Endothelial cell of umbilical vein (primary cell): ENCODE results near the gene LRRIQ1. TPM values are rescaled to one million over a fixed set of nuclear protein-coding genes. Genes with fewer than 3 reads are reported as not detected.

Source experiments
- BruUV-seq: library from RNA; stranded (reverse); fragments of 400-500 nt; replicated peaks from 2 replicates; lab custom pipeline; 2021; lab: Mats Ljungman, UMichigan
- CTCF ChIA-PET: fragments of 300-600, 350-600 bp; sonication (Branson Sonifier 250); formaldehyde crosslinking; loops from one replicate; lab custom pipeline; 2021; ENCODE audit warnings: antibody characterized with exemption, inconsistent platforms; lab: Charles Lee
- POLR2A ChIA-PET: fragments of 300-600, 350-600 bp; sonication (Branson Sonifier 250); formaldehyde crosslinking; loops from one replicate; lab custom pipeline; 2021; ENCODE audit warnings: antibody characterized with exemption, inconsistent platforms; lab: Charles Lee
- DNase-seq: peaks from one replicate; pipeline ENCODE4 v3.0.0-alpha.2; 2011; ENCODE audit warnings: low read depth, low spot score
- FAIRE-seq: peaks from 2 replicates; lab custom pipeline; 2011; peaks lifted over from hg19 to GRCh38; lab: Jason Lieb, UNC
- H2AFZ ChIP-seq: 2 replicates; pipeline ENCODE4 v1.6.0; 2012; ENCODE audit warnings: low read depth, low read length, control low read depth, inconsistent platforms
- H3K27ac ChIP-seq: 2 replicates; pipeline ENCODE4 v1.5.1; 2011; ENCODE audit warnings: low read depth, mild to moderate bottlenecking, control low read depth, low read length, moderate library complexity; ENCODE audit not compliant: insufficient read depth
- H3K27me3 ChIP-seq, 2 experiments: 2 replicates each; pipeline versions ENCODE4 v1.6.0 to v1.6.1; 2011; ENCODE audit warnings: low read length in 2 of 2, mixed read lengths in 1 of 2; ENCODE audit not compliant: control insufficient read depth in 2 of 2, insufficient read depth in 2 of 2
- H3K36me3 ChIP-seq, 2 experiments: 2 replicates in 1 of 2; 3 replicates in 1 of 2; pipeline ENCODE4 v1.5.1; 2011; ENCODE audit warnings: low read length in 2 of 2, mild to moderate bottlenecking in 1 of 2, moderate library complexity in 1 of 2; ENCODE audit not compliant: control insufficient read depth in 2 of 2, insufficient read depth in 2 of 2; ENCODE audit errors: extremely low read depth in 1 of 2
- H3K4me1 ChIP-seq: 3 replicates; pipeline ENCODE4 v1.5.1; 2011; ENCODE audit warnings: mild to moderate bottlenecking, low read length; ENCODE audit not compliant: control insufficient read depth, insufficient read depth; ENCODE audit errors: extremely low read depth
- H3K4me2 ChIP-seq: 2 replicates; pipeline ENCODE4 v1.6.1; 2011; ENCODE audit warnings: low read length, control low read depth, mixed read lengths; ENCODE audit not compliant: insufficient read depth
- H3K4me3 ChIP-seq, 3 experiments: fragments of 200-600 bp in 1 of 3; sonication (generic), shearing (Covaris generic) in 1 of 3; replicated peaks in 1 of 3; 2 replicates each; pipeline ENCODE4 v1.5.1; 2011 to 2016; ENCODE audit warnings: control low read depth in 3 of 3, low read length in 3 of 3, mild to moderate bottlenecking in 2 of 3, inconsistent platforms in 1 of 3, low read depth in 1 of 3, moderate library complexity in 1 of 3; ENCODE audit not compliant: insufficient read depth in 1 of 3
- H3K79me2 ChIP-seq: 2 replicates; pipeline ENCODE4 v1.6.0; 2012; ENCODE audit warnings: low read length, inconsistent platforms; ENCODE audit not compliant: control insufficient read depth, insufficient read depth
- H3K9ac ChIP-seq: replicated peaks from 2 replicates; pipeline ENCODE3; 2011; ENCODE audit warnings: low read length, control low read depth; ENCODE audit not compliant: insufficient read depth; ENCODE audit errors: extremely low read depth
- H3K9me1 ChIP-seq: replicated peaks from 3 replicates; pipeline ENCODE4 v1.6.0; 2011; ENCODE audit warnings: mild to moderate bottlenecking, low read length; ENCODE audit not compliant: control insufficient read depth, insufficient read depth; ENCODE audit errors: extremely low read depth
- H3K9me3 ChIP-seq: replicated peaks from 2 replicates; pipeline ENCODE4 v1.5.1; 2012; ENCODE audit warnings: low read length, inconsistent platforms; ENCODE audit not compliant: control insufficient read depth, insufficient read depth
- H4K20me1 ChIP-seq: replicated peaks from 2 replicates; pipeline ENCODE3; 2011; ENCODE audit warnings: mild to moderate bottlenecking, low read length; ENCODE audit not compliant: control insufficient read depth, insufficient read depth; ENCODE audit errors: extremely low read depth
- CTCF ChIP-seq, 2 donors: IDR thresholded peaks; 1 replicate in 1 of 2; 2 replicates in 1 of 2; pipeline ENCODE4 v1.5.1; 2011; ENCODE audit warnings: low read length in 2 of 2, mild to moderate bottlenecking in 2 of 2, moderate library complexity in 2 of 2, control low read depth in 1 of 2, inconsistent platforms in 1 of 2, low read depth in 1 of 2; ENCODE audit not compliant: insufficient read depth in 1 of 2; ENCODE audit errors: extremely low read depth in 1 of 2
- EZH2 ChIP-seq: IDR thresholded peaks from 2 replicates; pipeline ENCODE4 v1.6.1; 2012; ENCODE audit warnings: borderline replicate concordance, low read depth, mild to moderate bottlenecking, moderate library complexity, low read length, inconsistent platforms; ENCODE audit not compliant: severe bottlenecking
- FOS ChIP-seq: IDR thresholded peaks from 2 replicates; pipeline ENCODE4 v1.6.1; 2011; ENCODE audit warnings: mild to moderate bottlenecking, low read length, moderate library complexity, borderline replicate concordance; ENCODE audit not compliant: insufficient read depth
- GATA2 ChIP-seq: IDR thresholded peaks from 2 replicates; pipeline ENCODE4 v1.7.0; 2011; ENCODE audit warnings: low read depth, mild to moderate bottlenecking, moderate library complexity, mixed read lengths, low read length; ENCODE audit not compliant: insufficient read length, insufficient read depth
- JUN ChIP-seq: IDR thresholded peaks from 2 replicates; pipeline ENCODE4 v1.6.1; 2011; ENCODE audit warnings: borderline replicate concordance, low read depth; ENCODE audit not compliant: insufficient read length, insufficient read depth
- MAX ChIP-seq: IDR thresholded peaks from 2 replicates; pipeline ENCODE4 v1.6.1; 2011; ENCODE audit not compliant: insufficient read depth, insufficient read length
- MYC ChIP-seq: IDR thresholded peaks from one replicate; pipeline ENCODE4 v1.6.1; 2011; ENCODE audit warnings: mild to moderate bottlenecking, low read depth, low read length
- POLR2A ChIP-seq: IDR thresholded peaks from 2 replicates; pipeline ENCODE4 v1.6.1; 2012; ENCODE audit warnings: low read depth, mild to moderate bottlenecking, control low read depth, low read length
- POLR2AphosphoS5 ChIP-seq: IDR thresholded peaks from 2 replicates; pipeline ENCODE4 v1.6.1; 2012; ENCODE audit warnings: low read depth, mild to moderate bottlenecking, control low read depth, low read length, moderate library complexity; ENCODE audit not compliant: insufficient read depth
- dilution Hi-C: fragments of 300-500 bp; cut with MboI; formaldehyde crosslinking; loops from one replicate; pipeline ENCODE4 v1.15.0; 2019; ENCODE audit warnings: low sequenced_read_pairs; ENCODE audit not compliant: extremely low pct_ligation_motif_present
- intact Hi-C: fragments of 100-400 bp; cut with micrococcal nuclease; formaldehyde crosslinking; loops from one replicate; pipeline ENCODE4 v1.10.0; 2022
- polyA plus RNA-seq, 4 experiments: library from polyadenylated mRNA; depleted of rRNA in 3 of 4; stranded (reverse) in 3 of 4; unstranded in 1 of 4; fragments of >200 nt; gene quantifications; 2 replicates each; pipeline versions ENCODE4 v1.2.1 to v1.2.3, GENCODE V29; 2011 to 2012; ENCODE audit warnings: missing spikeins in 1 of 4
- total RNA-seq: library from RNA; stranded (reverse); gene quantifications from 2 replicates; pipeline ENCODE4 v1.2.3, GENCODE V29; 2021

Gene LRRIQ1
- total and polyA plus RNA-seq, 2 donors (not counting 3 experiments of a cell fraction or from before 2014, with no cell fraction given) = 0.08 to 0.20 TPM

DNA sequence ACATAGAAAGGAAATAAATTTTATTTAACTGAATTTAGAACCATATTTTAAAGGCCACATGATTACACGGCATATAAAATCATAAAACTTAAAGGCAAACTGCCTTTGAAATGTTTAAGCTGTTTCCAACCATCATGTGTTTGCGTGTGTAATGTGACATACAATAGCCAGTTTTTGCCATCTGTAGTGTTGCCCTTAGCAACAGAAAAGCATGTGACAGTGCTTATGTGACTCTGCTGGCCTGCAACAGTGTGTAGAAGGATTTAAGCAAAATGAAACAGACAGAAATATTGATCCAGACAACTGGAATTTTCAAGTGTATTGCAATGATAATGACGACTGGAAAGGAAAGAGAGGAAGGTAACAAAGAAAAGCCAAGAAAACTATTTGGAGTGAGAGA lies 49.6 kb upstream of the LRRIQ1 start:
- dilution Hi-C loops = no loop called here
- intact Hi-C loops = no loop called here
- no peak overlapping the region for H3K4me3 ChIP-seq
- BruUV-seq = no TSS peak
- H3K27me3 ChIP-seq = peaks cover 0 to 3% of the 10 kb centered on the region in 2 experiments
- ChIA-PET POLR2A (no interaction called here), CTCF (interaction anchor here (2.0 kb wide), 1 partner anchor 43 kb away, joined by 6 read pairs; no protein-coding TSS in a partner anchor)
- no peaks in the 10 kb centered on the region for H3K36me3 ChIP-seq
- H4K20me1 ChIP-seq = no peaks in the 10 kb centered on the region
- H3K27ac ChIP-seq = no peak overlapping the region
- no peak overlapping the region for H3K9ac ChIP-seq
- H2AFZ ChIP-seq = no peak overlapping the region
- no peaks in the 10 kb centered on the region for H3K9me3 ChIP-seq
- DNase-seq (no peak), FAIRE-seq (no peak)
- no peak overlapping the region for H3K4me2 ChIP-seq
- no peaks in the 10 kb centered on the region for H3K4me1 ChIP-seq
- H3K9me1 ChIP-seq = no peaks in the 10 kb centered on the region
- H3K79me2 ChIP-seq = no peaks in the 10 kb centered on the region
- no peak for TF ChIP-seq JUN
- TF ChIP-seq POLR2A = no peak
- no peak for TF ChIP-seq MAX
- TF ChIP-seq MYC = no peak
- no peak for TF ChIP-seq CTCF (IDR thresholded peaks at IDR 0.05; ENCODE audit: extremely low read depth in 1 of 2, insufficient read depth in 1 of 2, low read depth in 1 of 2, low read length in 2 of 2)
- TF ChIP-seq FOS = no peak
- no peak for TF ChIP-seq EZH2
- no peak for TF ChIP-seq POLR2AphosphoS5
- no peak for TF ChIP-seq GATA2
